Measurements from ENCODE around the gene STYXL1. TPM values are rescaled to one million over a fixed set of nuclear protein-coding genes. Genes with fewer than 3 reads are reported as not detected.

The STYXL1 gene
- total and polyA plus RNA-seq, 2 experiments from 2014 or later, result 28.0 to 39.2 TPM

- Histone ChIP-seq H3K27ac (ENCODE audit: low read depth) (no peak overlapping the region), H3K79me2 (replicated peaks; ENCODE audit: insufficient read depth) (no peaks in the 10 kb centered on the region), H3K4me2 (no peak overlapping the region), H3K4me3 (no peak overlapping the region), H3K9me2 (ENCODE audit: insufficient read depth) (no peaks in the 10 kb centered on the region), H3K4me1 (ENCODE audit: insufficient read depth) (no peaks in the 10 kb centered on the region), H3K27me3 (ENCODE audit: insufficient read depth) (no peaks in the 10 kb centered on the region), H3K36me3 (ENCODE audit: insufficient read depth) (no peaks in the 10 kb centered on the region), H3F3A (replicated peaks; ENCODE audit: low read depth) (no peaks in the 10 kb centered on the region), H4K20me1 (replicated peaks; ENCODE audit: insufficient read depth) (no peaks in the 10 kb centered on the region), H2AFZ (no peak overlapping the region)
- no peak for DNase-seq (ENCODE audit: low spot score)
- Mint-ChIP-seq H3K27ac (no peak overlapping the region; the same call in 1 of the 2 replicates), H3K27me3 (ENCODE audit: insufficient read depth, low read depth, poor library complexity) (peaks cover 3% of the 10 kb centered on the region), H3K4me3 (no peak overlapping the region), H3K4me1 (peaks cover 2% of the 10 kb centered on the region; the same call in 2 of the 3 replicates), H3K36me3 (ENCODE audit: low read depth) (no peaks in the 10 kb centered on the region; the same call in 2 of the 3 replicates), H3K9me3 (no peaks in the 10 kb centered on the region; the same call in 2 of the 3 replicates)
- TF ChIP-seq EZH2 (IDR thresholded peaks at IDR 0.05; ENCODE audit: low read depth, unreplicated experiment), result no peak
- TF ChIP-seq POLR2AphosphoS5 (IDR thresholded peaks at IDR 0.05; ENCODE audit: low read depth), result no peak
- TF ChIP-seq ETS1 (IDR thresholded peaks at IDR 0.05), result no peak
- TF ChIP-seq JUNB (IDR thresholded peaks at IDR 0.05; ENCODE audit: unreplicated experiment), result no peak
- no peak for TF ChIP-seq ZNF331 (CRISPR knock-in tag; IDR thresholded peaks at IDR 0.05; ENCODE audit: low read depth)
- no peak for TF ChIP-seq NANOG (IDR thresholded peaks at IDR 0.05; ENCODE audit: borderline replicate concordance)
- ATAC-seq, result no peak
Measured at GRCh38 chr7:76074306-76074971, 26.6 kb upstream of the STYXL1 start.

- Histone ChIP-seq H3K4me2 (no peak overlapping the region), H4K20me1 (replicated peaks; ENCODE audit: insufficient read depth) (no peaks in the 10 kb centered on the region), H3K4me1 (ENCODE audit: insufficient read depth) (no peaks in the 10 kb centered on the region), H3K9me2 (ENCODE audit: insufficient read depth) (no peaks in the 10 kb centered on the region), H3K79me2 (replicated peaks; ENCODE audit: insufficient read depth) (no peaks in the 10 kb centered on the region), H3F3A (replicated peaks; ENCODE audit: low read depth) (no peaks in the 10 kb centered on the region), H2AFZ (peak overlapping the region; percentile 74), H3K4me3 (no peak overlapping the region), H3K27ac (ENCODE audit: low read depth) (no peak overlapping the region), H3K27me3 (ENCODE audit: insufficient read depth) (no peaks in the 10 kb centered on the region), H3K36me3 (ENCODE audit: insufficient read depth) (no peaks in the 10 kb centered on the region)
- H3K27ac Mint-ChIP-seq, result no peak overlapping the region; the same call in 1 of the 2 replicates
- peak; percentile 82 for DNase-seq (ENCODE audit: low spot score)
- H3K4me3 Mint-ChIP-seq, result no peak overlapping the region
- H3K9me3 Mint-ChIP-seq, result no peaks in the 10 kb centered on the region; the same call in 2 of the 3 replicates
- peak; percentile 80 for ATAC-seq
- no peak for TF ChIP-seq JUNB (IDR thresholded peaks at IDR 0.05; ENCODE audit: unreplicated experiment)
- no peak for TF ChIP-seq ZNF114 (CRISPR knock-in tag; IDR thresholded peaks at IDR 0.05)
- TF ChIP-seq CTCF (conservative IDR thresholded peaks at IDR 0.05; ENCODE audit: low read depth in 2 of 2), result peak; percentile 33 to 63; a peak in 3 of 4 replicates
- no peak for TF ChIP-seq CREB1 (CRISPR knock-in tag; IDR thresholded peaks at IDR 0.05; ENCODE audit: low read depth)
- TF ChIP-seq POLR2AphosphoS5 (IDR thresholded peaks at IDR 0.05; ENCODE audit: low read depth), result 0 out of 2 replicates have a peak, but pooled peaks have one; percentile 29
- TF ChIP-seq STAT1 (IDR thresholded peaks at IDR 0.05; ENCODE audit: unreplicated experiment), result no peak
- peaks cover 3% of the 10 kb centered on the region for H3K27me3 Mint-ChIP-seq (ENCODE audit: insufficient read depth, low read depth, poor library complexity)
- H3K4me1 Mint-ChIP-seq, result peaks cover 8% of the 10 kb centered on the region
- H3K36me3 Mint-ChIP-seq (ENCODE audit: low read depth), result no peaks in the 10 kb centered on the region; the same call in 2 of the 3 replicates
Measured at GRCh38 chr7:76073335-76073990, 25.7 kb upstream of the STYXL1 start.

Measured in GM23338 (cell line).